Measurements from ENCODE around the gene CNBP.

CNBP gene

GRCh38 chr3:129218742-129219141 lies 35.0 kb upstream of the CNBP start:
- TF ChIP-seq CTCF (IDR thresholded peaks at IDR 0.05; ENCODE audit: control insufficient read depth, insufficient read depth, low read depth, low read length, missing control alignments): no peak
- no peak for DNase-seq (ENCODE audit: low read depth)
- H3K4me3 ChIP-seq (ENCODE audit: control insufficient read depth, low read depth, low read length): no peak overlapping the region

- DNase-seq (ENCODE audit: low read depth): no peak
- no peak for TF ChIP-seq CTCF (IDR thresholded peaks at IDR 0.05; ENCODE audit: control insufficient read depth, insufficient read depth, low read depth, low read length, missing control alignments)
- no peak overlapping the region for H3K4me3 ChIP-seq (ENCODE audit: control insufficient read depth, low read depth, low read length)
These were observed 29.5 kb upstream of the CNBP start for GRCh38 chr3:129213238-129213637.

GRCh38 chr3:129211772-129212171 lies 28.1 kb upstream of the CNBP start:
- no peak overlapping the region for H3K4me3 ChIP-seq (ENCODE audit: control insufficient read depth, low read depth, low read length)
- no peak for TF ChIP-seq CTCF (IDR thresholded peaks at IDR 0.05; ENCODE audit: control insufficient read depth, insufficient read depth, low read depth, low read length, missing control alignments)
- DNase-seq (ENCODE audit: low read depth): no peak

GRCh38 chr3:129211345-129211744 lies 27.6 kb upstream of the CNBP start:
- TF ChIP-seq CTCF (IDR thresholded peaks at IDR 0.05; ENCODE audit: control insufficient read depth, insufficient read depth, low read depth, low read length, missing control alignments): no peak
- no peak overlapping the region for H3K4me3 ChIP-seq (ENCODE audit: control insufficient read depth, low read depth, low read length)
- DNase-seq (ENCODE audit: low read depth): no peak

- H3K4me3 ChIP-seq (ENCODE audit: control insufficient read depth, low read depth, low read length): no peak overlapping the region
- no peak for DNase-seq (ENCODE audit: low read depth)
- no peak for TF ChIP-seq CTCF (IDR thresholded peaks at IDR 0.05; ENCODE audit: control insufficient read depth, insufficient read depth, low read depth, low read length, missing control alignments)
These were observed 23.8 kb upstream of the CNBP start for GRCh38 chr3:129207479-129207878.

- no peak for TF ChIP-seq CTCF (IDR thresholded peaks at IDR 0.05; ENCODE audit: control insufficient read depth, insufficient read depth, low read depth, low read length, missing control alignments)
- H3K4me3 ChIP-seq (ENCODE audit: control insufficient read depth, low read depth, low read length): no peak overlapping the region
- no peak for DNase-seq (ENCODE audit: low read depth)
These were observed 21.6 kb upstream of the CNBP start for GRCh38 chr3:129205109-129205832.

Data from AG09309 (cell line).